Measurements from ENCODE around the gene C2orf49. TPM values are rescaled to one million over a fixed set of nuclear protein-coding genes. Genes with fewer than 3 reads are reported as not detected.

C2orf49 gene
- total RNA-seq, 2 experiments from 2014 or later = 23.5 to 24.5 TPM

GRCh38 chr2:105394951-105395611, 57.7 kb downstream of the C2orf49 start:
- Mint-ChIP-seq H3K36me3 (ENCODE audit: low read depth) (no peaks in the 10 kb centered on the region), H3K4me3 (no peak overlapping the region), H3K4me1 (peaks cover 12% of the 10 kb centered on the region), H3K27ac (no peak overlapping the region), H3K27me3 (peaks cover 17% of the 10 kb centered on the region), H3K9me3 (no peaks in the 10 kb centered on the region)
- CTCF ChIA-PET = interaction anchor here (0.6 kb wide), 2 partner anchors 18 to 308 kb away, joined by 3 to 4 read pairs; no protein-coding TSS in a partner anchor
- POLR2A ChIA-PET = no interaction called here
- no peak for DNase-seq

DNA sequence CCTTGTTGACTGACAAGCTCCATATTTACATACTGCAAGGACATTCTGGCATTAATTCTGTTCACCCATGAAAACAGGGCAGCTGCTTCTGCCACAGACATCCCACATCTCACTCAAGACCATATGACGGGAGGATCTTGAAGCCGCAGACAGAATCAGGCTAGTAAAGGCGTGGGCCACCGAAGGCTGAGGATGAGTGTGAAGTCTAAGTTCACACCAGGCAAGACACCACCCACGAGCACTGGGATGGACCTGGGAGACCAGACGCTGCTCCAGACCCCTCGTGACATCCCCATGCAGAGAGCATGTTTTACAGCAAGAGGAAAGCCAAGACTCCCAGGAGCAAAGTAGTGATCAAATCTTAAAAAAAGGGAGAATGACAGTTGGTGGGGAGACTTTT, 58.4 kb downstream of the C2orf49 start:
- DNase-seq = no peak
- Mint-ChIP-seq H3K27ac (no peak overlapping the region), H3K4me3 (no peak overlapping the region), H3K27me3 (peaks cover 21% of the 10 kb centered on the region), H3K4me1 (peaks cover 12% of the 10 kb centered on the region), H3K36me3 (ENCODE audit: low read depth) (no peaks in the 10 kb centered on the region), H3K9me3 (no peaks in the 10 kb centered on the region)
- POLR2A ChIA-PET = no interaction called here
- CTCF ChIA-PET = no interaction called here

DNA sequence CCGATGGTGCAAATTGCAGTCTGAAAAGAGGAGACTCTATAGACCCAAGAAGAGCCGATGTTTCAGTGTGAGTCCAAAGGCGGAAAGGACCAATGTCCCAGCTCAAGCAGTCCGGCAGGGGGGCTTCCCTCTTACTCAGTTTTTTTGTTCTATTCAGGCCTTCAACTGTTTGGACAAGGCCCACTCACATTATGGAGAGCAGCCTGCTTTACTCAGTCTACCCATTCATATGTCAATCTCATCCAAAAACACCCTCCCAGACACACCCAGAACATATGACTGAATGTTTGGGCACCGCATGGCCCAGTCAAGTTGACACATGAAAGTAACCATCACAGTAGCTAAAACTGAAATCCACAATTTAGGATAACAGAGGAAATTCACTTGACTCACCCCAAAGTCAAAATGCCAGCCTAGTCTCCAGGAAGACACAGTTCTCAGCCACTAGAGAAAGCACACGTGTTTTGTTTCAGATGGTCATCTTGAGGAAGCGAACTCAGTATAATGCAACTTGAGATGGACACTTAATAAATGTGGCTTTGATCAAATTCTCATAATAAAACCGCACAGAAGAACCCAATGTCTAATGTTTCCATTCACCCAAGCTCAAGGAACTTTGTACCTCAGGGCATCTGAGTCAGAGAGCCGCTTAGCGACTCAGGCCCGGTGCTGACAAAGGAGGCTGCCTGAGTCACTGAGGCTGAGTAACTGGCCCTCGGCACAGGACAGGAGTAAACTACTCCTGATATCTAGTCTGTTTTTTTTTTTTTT, 59.1 kb downstream of the C2orf49 start:
- H3K9me3 Mint-ChIP-seq = no peaks in the 10 kb centered on the region

DNA sequence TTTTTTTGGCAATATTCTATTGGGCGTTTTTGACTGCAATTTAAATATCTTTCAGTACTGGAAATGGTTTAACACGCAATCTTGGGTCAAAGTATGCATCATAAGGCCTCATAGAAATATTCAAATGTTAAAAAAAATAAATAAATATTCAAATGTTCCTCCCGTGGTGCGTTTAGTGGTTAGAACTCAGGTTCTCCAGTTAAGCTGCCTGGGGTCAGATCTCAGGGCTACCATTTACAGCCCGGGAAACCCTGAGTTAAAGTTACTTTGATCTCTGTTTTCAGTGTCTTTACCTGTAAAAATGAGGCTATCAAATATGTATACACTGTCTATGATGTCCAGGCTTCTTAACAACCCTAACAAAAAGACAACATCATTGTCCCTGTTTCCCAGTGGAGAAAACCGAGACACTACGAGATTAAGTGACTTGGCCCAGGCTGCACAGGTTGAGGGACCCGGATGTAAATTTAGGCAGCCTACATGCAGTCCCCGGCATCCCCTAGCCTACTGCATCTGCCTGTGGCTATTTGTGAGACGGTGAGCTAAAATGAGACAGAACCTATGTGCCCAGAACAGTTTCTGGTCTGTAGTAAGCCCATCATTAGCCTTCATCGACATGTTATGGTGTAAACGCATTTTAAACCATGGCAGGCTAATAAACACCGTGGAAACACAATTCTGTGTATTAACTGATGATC, 59.8 kb downstream of the C2orf49 start:
- H3K4me1 Mint-ChIP-seq = peaks cover 12% of the 10 kb centered on the region
- no peaks in the 10 kb centered on the region for H3K9me3 Mint-ChIP-seq
- POLR2A ChIA-PET = no interaction called here

More for the DNA sequence above, 59.1 kb downstream of the C2orf49 start:
- no peak overlapping the region for H3K4me3 Mint-ChIP-seq
- H3K36me3 Mint-ChIP-seq (ENCODE audit: low read depth) = no peaks in the 10 kb centered on the region
- ChIA-PET CTCF (interaction anchor here (0.9 kb wide), 1 partner anchor 9 kb away, joined by 3 read pairs; no protein-coding TSS in a partner anchor), POLR2A (no interaction called here)
- DNase-seq = no peak
- no peak overlapping the region for H3K27ac Mint-ChIP-seq
- H3K4me1 Mint-ChIP-seq = peaks cover 12% of the 10 kb centered on the region
- peaks cover 26% of the 10 kb centered on the region for H3K27me3 Mint-ChIP-seq

DNA sequence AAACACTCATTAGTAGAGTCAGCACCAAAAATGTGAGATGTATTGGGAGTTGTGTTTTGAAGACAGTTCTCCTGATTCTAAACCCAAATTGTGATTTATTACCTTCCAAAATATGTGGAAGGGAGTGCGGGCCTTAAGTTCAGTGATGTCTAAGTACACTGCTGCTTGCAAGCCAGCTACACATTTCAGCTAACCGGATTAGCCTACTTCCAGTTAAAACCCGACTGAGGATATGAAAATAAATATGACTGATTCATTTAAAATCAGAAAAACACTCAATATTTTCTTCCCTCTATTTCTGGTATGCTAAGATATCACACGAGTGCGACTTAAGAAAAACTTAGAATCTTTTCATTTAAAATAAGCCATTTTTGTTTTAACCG, 60.6 kb downstream of the C2orf49 start:
- peaks cover 28% of the 10 kb centered on the region for H3K27me3 Mint-ChIP-seq
- H3K4me1 Mint-ChIP-seq = peaks cover 12% of the 10 kb centered on the region
- H3K4me3 Mint-ChIP-seq = peak overlapping the region; percentile 79
- no peaks in the 10 kb centered on the region for H3K36me3 Mint-ChIP-seq (ENCODE audit: low read depth)
- ChIA-PET CTCF (interaction anchor here (1.0 to 1.2 kb wide), 3 partner anchors 8 to 10 kb away, joined by 3 to 4 read pairs (median 4); no protein-coding TSS in a partner anchor), POLR2A (interaction anchor here (0.6 kb wide), 2 partner anchors 22 to 39 kb away, joined by 3 read pairs; no protein-coding TSS in a partner anchor)
- H3K27ac Mint-ChIP-seq = peak overlapping the region; percentile 79
- no peaks in the 10 kb centered on the region for H3K9me3 Mint-ChIP-seq
- DNase-seq = no peak

More for the DNA sequence above, 59.8 kb downstream of the C2orf49 start:
- no peak for DNase-seq
- Mint-ChIP-seq H3K4me3 (peak overlapping the region; percentile 20), H3K27me3 (peaks cover 28% of the 10 kb centered on the region), H3K27ac (no peak overlapping the region), H3K36me3 (ENCODE audit: low read depth) (no peaks in the 10 kb centered on the region)
- CTCF ChIA-PET = interaction anchor here (0.9 kb wide), 1 partner anchor 10 kb away, joined by 3 read pairs; no protein-coding TSS in a partner anchor

DNA sequence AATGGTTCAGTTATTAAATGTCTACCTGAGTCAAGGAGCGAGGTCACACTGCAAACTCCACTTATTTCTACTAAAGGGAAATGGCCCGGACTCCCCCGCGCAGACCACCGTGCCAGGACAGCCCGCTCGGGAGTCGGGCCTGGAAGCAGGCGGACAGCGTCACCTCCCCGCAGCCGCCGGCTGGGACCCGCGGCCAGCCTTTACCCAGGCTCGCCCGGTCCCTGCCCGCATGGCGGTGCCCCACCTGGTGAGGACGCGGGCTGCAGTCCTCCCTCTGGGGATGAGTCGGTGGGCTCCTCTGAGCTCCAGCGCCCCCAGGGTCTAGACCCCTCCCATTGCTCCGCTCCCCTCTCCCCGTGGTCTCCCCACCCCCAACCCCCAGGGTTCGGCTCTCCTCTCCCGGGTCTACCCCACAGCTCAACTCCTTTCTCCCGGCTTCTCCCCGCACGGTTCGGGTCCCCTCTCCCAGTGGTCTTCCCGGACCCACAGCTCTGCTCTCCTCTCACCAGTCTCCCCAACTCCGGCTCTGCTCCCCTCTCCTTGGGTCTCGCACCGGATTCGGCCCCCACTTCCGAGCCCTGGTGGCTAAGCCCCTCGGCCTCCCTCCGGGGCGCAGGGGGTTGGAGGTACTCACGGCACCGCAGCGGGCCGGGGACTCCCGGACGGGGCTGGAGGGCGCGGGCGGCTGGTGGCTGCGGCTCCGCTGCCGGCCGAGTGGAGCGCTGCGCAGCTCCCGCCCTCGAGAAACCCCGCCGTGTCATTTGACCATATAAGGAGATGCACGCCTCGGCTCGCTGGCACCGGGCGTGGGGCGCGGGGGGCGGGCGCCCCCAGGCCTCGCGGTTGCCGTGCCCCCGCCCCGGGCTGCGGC, 61.2 kb downstream of the C2orf49 start, which contains the start of gene FHL2:
TSS of gene FHL2 (minus strand) at position 716 of the 871 bp plus-strand sequence. CDS start 12,535 bp downstream, outside the sequence.
- Mint-ChIP-seq H3K4me1 (peaks cover 12% of the 10 kb centered on the region), H3K4me3 (peak within 1 kb of the TSS; percentile 79), H3K27me3 (peaks cover 29% of the 10 kb centered on the region), H3K27ac (peak within 1 kb of the TSS; percentile 79), H3K9me3 (no peaks in the 10 kb centered on the region), H3K36me3 (ENCODE audit: low read depth) (no peaks in the 10 kb centered on the region)
- ChIA-PET CTCF (interaction anchor here (1.0 to 1.2 kb wide), 3 partner anchors 9 to 10 kb away, joined by 3 to 4 read pairs (median 4); no protein-coding TSS in a partner anchor), POLR2A (interaction anchor here (0.6 kb wide), 3 partner anchors 23 to 68 kb away, joined by 3 read pairs; no protein-coding TSS in a partner anchor)
- peak; percentile 77 for DNase-seq

Other genes starting within 250 kb of the C2orf49 start
- not detected for gene GPR45, start 95.8 kb upstream of the C2orf49 start, total RNA-seq
- gene TGFBRAP1, start 7.8 kb upstream of the C2orf49 start, total RNA-seq = 10 to 100 TPM; 20.5 to 21.4 TPM
- gene FHL2, start 61.5 kb downstream of the C2orf49 start, total RNA-seq = 1 to 10 TPM; 3.6 TPM